Mucosa of descending colon (tissue), 3 donors: Measurements from ENCODE around the gene PSMB7. TPM values are rescaled to one million over a fixed set of nuclear protein-coding genes. Genes with fewer than 3 reads are reported as not detected.

Source experiments
- ATAC-seq: fragments of 200-7000 bp; cut with Tn5 transposase; one replicate; pipeline ENCODE4 v1.9.1; 2020; ENCODE audit warnings: mild to moderate bottlenecking, moderate library complexity
- DNase-seq, 3 donors: peaks; one replicate each; pipeline ENCODE4 v3.0.0-alpha.2; 2020
- H3K36me3 ChIP-seq: fragments of 200-600 bp; one replicate; pipeline ENCODE4 v1.8.0; 2021; ENCODE audit warnings: low read depth, mild to moderate bottlenecking
- H3K4me1 ChIP-seq: fragments of 200-600 bp; one replicate; pipeline ENCODE4 v1.8.0; 2021; ENCODE audit warnings: low read depth, mild to moderate bottlenecking
- H3K4me3 ChIP-seq: fragments of 200-600 bp; one replicate; pipeline ENCODE4 v1.8.0; 2021; ENCODE audit warnings: mild to moderate bottlenecking
- H3K9me3 ChIP-seq: fragments of 200-600 bp; one replicate; pipeline ENCODE4 v1.8.0; 2021; ENCODE audit warnings: mild to moderate bottlenecking
- intact Hi-C, 2 donors: fragments of 100-400 bp; cut with DNase I in 1 of 2; cut with micrococcal nuclease in 1 of 2; formaldehyde crosslinking; loops; one replicate each; pipeline versions ENCODE4 v1.11.0 to v1.11.1; 2022; cut with DNase I, micrococcal nuclease
- total RNA-seq, 3 donors: library from RNA; stranded (reverse); fragmentation: NEBNext Ultra II Directional in 2 of 3; extraction: Animal tissue kit (Norgen Biotek cat#: 25700) in 2 of 3; gene quantifications; one replicate each; pipeline versions ENCODE4 v1.2.1 to v1.2.4, GENCODE V29; 2021 to 2023
- TF ChIP-seq, protein P1 (sequence below): fragments of 200-600 bp; IDR thresholded peaks from one replicate; pipeline ENCODE4 v1.8.0; 2022; ENCODE audit warnings: antibody characterized with exemption, mild to moderate bottlenecking
- donor health status: DM: no; HTN: no; CAD: no; lungs with moderate emphysema.
- donor health status: DM: no; HTN: no; CAD: no.
- donor health status: DM: no; HTN: yes; CAD: no.

The PSMB7 gene
- total RNA-seq, 3 donors from 2014 or later = 83.6 to 120 (median 92.3) TPM

DNA sequence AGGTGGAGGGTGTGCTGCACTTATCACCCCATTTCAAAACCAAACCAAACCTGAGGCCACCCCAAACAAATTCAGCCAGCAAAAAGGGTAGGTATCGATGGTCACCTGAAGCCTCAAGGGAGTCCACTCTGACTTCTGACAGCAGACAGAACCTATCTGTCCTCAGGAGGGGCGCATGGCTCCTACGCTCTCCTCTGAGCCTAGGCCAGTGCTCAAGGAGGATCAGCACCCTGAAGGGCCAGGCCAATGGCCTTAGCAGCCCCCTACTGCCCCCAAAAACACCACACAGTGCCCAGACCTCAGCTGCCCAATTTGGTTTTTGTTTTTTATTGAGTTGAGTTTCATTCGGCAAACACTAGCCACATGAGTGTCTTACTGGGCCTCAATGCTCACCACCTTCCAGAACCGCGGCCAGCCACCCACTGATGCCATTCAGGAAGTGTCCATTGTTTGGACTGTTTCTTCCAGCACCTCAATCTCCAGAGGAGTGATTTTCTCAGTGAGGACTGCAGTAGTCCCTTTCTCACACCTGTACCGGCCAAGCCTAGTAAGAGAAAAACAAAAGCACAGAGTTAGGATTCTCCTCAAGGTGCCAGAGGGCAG, 62.0 kb downstream of the PSMB7 start:
- Histone ChIP-seq H3K4me1 (no peaks in the 10 kb centered on the region), H3K4me3 (no peak overlapping the region), H3K36me3 (peaks cover 5% of the 10 kb centered on the region), H3K9me3 (no peaks in the 10 kb centered on the region)
- ATAC-seq (no peak), DNase-seq (no peak)
- TF ChIP-seq, protein P1, sequence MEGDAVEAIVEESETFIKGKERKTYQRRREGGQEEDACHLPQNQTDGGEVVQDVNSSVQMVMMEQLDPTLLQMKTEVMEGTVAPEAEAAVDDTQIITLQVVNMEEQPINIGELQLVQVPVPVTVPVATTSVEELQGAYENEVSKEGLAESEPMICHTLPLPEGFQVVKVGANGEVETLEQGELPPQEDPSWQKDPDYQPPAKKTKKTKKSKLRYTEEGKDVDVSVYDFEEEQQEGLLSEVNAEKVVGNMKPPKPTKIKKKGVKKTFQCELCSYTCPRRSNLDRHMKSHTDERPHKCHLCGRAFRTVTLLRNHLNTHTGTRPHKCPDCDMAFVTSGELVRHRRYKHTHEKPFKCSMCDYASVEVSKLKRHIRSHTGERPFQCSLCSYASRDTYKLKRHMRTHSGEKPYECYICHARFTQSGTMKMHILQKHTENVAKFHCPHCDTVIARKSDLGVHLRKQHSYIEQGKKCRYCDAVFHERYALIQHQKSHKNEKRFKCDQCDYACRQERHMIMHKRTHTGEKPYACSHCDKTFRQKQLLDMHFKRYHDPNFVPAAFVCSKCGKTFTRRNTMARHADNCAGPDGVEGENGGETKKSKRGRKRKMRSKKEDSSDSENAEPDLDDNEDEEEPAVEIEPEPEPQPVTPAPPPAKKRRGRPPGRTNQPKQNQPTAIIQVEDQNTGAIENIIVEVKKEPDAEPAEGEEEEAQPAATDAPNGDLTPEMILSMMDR = no peak
- intact Hi-C loops = no loop called here

DNA sequence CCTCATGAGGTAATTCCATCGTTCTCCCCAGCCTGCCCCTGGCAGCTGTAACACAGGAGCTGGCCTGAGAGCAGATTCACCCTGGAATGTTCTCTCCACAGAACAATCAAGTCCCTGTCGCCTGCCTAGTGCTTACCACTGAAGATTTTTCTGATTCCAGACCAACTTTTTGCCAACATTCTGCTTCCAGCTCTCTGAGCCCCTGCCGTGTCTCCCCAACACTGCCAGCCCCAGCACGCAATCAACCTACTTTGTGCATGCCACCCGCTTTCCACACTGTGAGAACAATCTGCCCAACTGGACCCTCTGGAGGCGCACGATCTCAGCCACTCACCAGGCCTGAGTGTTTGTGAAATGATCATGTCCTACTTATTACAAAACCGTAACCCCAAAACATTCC, 62.6 kb downstream of the PSMB7 start:
- TF ChIP-seq, protein P1 = no peak
- Histone ChIP-seq H3K9me3 (no peaks in the 10 kb centered on the region), H3K4me1 (no peaks in the 10 kb centered on the region), H3K4me3 (no peak overlapping the region), H3K36me3 (peaks cover 5% of the 10 kb centered on the region)
- no peak for DNase-seq
- no peak for ATAC-seq
- intact Hi-C loops = no loop called here

DNA sequence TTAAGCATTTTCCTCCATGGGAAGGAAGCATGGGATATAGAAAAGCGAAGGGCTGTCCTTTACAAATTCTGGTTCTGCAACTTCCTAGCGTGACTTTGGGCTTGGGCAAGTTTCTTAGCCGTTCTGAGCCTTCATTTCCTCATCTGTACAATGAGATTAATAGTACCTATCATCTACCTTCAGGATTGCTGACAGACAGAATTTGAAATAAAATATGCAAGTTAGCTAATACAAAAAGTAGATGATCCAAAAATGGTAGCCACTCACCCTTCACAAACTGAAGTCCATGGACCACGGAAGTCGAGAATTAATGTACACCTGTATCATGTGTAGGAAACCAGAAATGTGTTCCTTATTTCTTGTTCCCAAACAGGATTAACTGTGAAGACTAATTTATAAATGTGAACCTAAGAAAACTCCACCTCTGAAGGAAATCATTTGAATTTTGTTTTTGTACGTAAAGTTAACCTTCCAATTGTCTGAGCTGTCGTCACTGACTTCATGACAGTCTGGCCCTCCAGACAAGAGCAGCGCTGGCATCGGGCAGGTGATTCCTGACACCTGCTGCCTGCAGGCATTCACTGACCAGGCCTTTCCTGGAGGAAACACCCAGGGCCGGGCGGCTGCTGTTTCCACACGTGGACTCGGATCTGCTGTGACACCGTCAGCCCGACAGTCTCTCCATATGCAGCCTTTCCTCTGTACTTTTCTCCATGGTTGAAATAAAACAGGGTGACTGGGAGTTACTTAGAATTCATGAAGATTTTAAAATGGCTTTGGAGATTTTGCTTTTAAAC, 63.4 kb downstream of the PSMB7 start:
- H3K9me3 ChIP-seq = no peaks in the 10 kb centered on the region
- H3K4me3 ChIP-seq = no peak overlapping the region
- peaks cover 5% of the 10 kb centered on the region for H3K36me3 ChIP-seq
- no peaks in the 10 kb centered on the region for H3K4me1 ChIP-seq
- DNase-seq (no peak), ATAC-seq (no peak)
- intact Hi-C loops = no loop called here
- TF ChIP-seq, protein P1 = no peak

DNA sequence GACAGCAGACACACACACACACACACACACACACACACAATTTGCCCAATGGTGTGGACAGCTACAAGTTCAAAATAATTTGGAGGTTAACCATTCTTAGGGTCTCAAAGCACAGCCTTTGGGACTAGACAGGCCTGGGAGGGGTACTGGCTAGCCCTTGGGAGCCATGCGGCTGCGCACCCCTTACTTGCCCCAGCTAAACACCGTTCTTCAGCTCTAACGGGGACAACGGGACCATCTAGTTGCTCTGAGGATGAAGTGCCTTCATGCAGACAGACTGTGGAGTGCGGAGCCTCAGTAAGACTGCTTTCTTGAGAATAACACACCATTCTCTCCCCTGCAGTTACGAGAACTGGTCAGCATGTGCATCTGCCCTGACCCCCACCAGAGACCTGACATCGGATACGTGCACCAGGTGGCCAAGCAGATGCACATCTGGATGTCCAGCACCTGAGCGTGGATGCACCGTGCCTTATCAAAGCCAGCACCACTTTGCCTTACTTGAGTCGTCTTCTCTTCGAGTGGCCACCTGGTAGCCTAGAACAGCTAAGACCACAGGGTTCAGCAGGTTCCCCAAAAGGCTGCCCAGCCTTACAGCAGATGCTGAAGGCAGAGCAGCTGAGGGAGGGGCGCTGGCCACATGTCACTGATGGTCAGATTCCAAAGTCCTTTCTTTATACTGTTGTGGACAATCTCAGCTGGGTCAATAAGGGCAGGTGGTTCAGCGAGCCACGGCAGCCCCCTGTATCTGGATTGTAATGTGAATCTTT, 64.6 kb downstream of the PSMB7 start:
- no peak overlapping the region for H3K4me3 ChIP-seq
- TF ChIP-seq, protein P1 = no peak
- intact Hi-C loops = no loop called here
- no peak for ATAC-seq
- no peak for DNase-seq
- no peaks in the 10 kb centered on the region for H3K9me3 ChIP-seq
- H3K36me3 ChIP-seq = peaks cover 5% of the 10 kb centered on the region
- H3K4me1 ChIP-seq = no peaks in the 10 kb centered on the region

DNA sequence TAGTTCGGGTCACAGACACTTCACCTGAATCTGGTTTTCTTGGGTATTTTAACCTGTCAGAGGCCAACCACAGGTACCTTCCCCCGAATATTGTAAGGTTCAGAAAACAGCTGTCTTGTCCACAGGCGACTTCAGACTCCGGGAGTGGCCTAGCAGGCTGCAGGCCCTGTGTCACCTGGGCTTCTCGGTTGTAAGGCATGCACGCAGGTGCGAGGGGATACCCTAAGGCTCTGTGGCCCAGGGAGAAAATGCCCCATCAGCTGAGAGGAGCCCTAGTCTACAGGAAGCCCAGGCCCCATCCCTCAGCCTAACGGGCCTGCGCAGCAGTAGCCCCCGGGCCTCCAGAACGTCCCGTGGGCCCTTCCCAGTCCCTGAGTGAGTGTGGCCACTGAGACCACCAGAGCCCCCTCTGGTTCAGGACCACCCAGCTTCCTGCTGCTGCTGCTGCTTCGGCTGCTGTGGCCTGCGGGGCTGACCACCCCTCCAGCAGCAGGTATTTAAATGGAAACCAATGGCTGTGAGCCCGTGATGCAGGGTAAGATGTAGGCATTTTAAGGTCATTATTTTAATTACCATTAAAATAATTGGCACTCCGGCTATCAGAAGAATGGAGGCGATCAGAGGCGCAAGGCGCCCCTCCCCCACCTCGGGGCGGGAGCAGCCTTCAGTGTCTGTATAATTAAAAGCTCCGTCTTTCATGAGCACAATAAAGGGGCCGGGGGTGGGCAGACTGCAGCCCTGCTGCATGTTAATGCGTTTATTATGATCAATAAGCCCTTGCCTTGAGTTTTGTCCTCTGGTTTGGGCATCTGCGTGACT, 65.4 kb downstream of the PSMB7 start:
- Histone ChIP-seq H3K9me3 (no peaks in the 10 kb centered on the region), H3K36me3 (peaks cover 5% of the 10 kb centered on the region), H3K4me1 (no peaks in the 10 kb centered on the region), H3K4me3 (no peak overlapping the region)
- DNase-seq (no peak), ATAC-seq (no peak)
- TF ChIP-seq, protein P1 = no peak
- intact Hi-C loops = no loop called here
